Stimulated activated CD4-positive, alpha-beta T cell treated with anti-CD3 and anti-CD28 coated beads, TNF-alpha, amount 100 ng/mL, for 1 hour (primary cell): ENCODE results near the gene CTIF.

Source experiments
- DNase-seq, 3 donors: peaks; one replicate each; pipeline ENCODE4 v3.0.0-alpha.2; 2020; ENCODE audit warnings: low read depth in 3 of 3, low spot score in 1 of 3

Gene CTIF

GRCh38 chr18:48875314-48875941, 336.6 kb downstream of the CTIF start:
- no peak for DNase-seq

- DNase-seq, result no peak
Measured at GRCh38 chr18:48875942-48876511, 337.2 kb downstream of the CTIF start.

GRCh38 chr18:48876590-48876989, 337.8 kb downstream of the CTIF start:
- no peak for DNase-seq

GRCh38 chr18:48877941-48878340, 339.1 kb downstream of the CTIF start:
- no peak for DNase-seq

GRCh38 chr18:48878471-48878870, 339.6 kb downstream of the CTIF start:
- DNase-seq, result no peak

GRCh38 chr18:48879008-48879431, 340.2 kb downstream of the CTIF start:
- DNase-seq, result no peak

GRCh38 chr18:48880931-48881330, 342.1 kb downstream of the CTIF start:
- DNase-seq, result no peak

- DNase-seq, result no peak
Measured at GRCh38 chr18:48882379-48882778, 343.5 kb downstream of the CTIF start.

- DNase-seq, result no peak
Measured at GRCh38 chr18:48884306-48884705, 345.5 kb downstream of the CTIF start.

GRCh38 chr18:48884771-48885170, 345.9 kb downstream of the CTIF start:
- no peak for DNase-seq

- DNase-seq, result no peak
Measured at GRCh38 chr18:48885266-48885923, 346.6 kb downstream of the CTIF start.

GRCh38 chr18:48885924-48886400, 347.1 kb downstream of the CTIF start:
- DNase-seq, result no peak

GRCh38 chr18:48886520-48887293, 347.9 kb downstream of the CTIF start:
- no peak for DNase-seq

GRCh38 chr18:48887294-48887904, 348.6 kb downstream of the CTIF start:
- no peak for DNase-seq

GRCh38 chr18:48887905-48888772, 349.3 kb downstream of the CTIF start:
- DNase-seq, result no peak

GRCh38 chr18:48888773-48889080, 349.9 kb downstream of the CTIF start:
- no peak for DNase-seq

GRCh38 chr18:48889115-48889941, 350.5 kb downstream of the CTIF start:
- no peak for DNase-seq

- DNase-seq, result no peak
Measured at GRCh38 chr18:48889981-48890762, 351.3 kb downstream of the CTIF start.

- no peak for DNase-seq
Measured at GRCh38 chr18:48891721-48892120, 352.9 kb downstream of the CTIF start.
